ENCODE results near the gene ANXA3. TPM values are rescaled to one million over a fixed set of nuclear protein-coding genes. Genes with fewer than 3 reads are reported as not detected.

Gene ANXA3
- total and polyA plus RNA-seq, 2 donors (not counting 3 experiments of a cell fraction or from before 2014, with no cell fraction given): 52.9 to 78.4 TPM

- Histone ChIP-seq H3K9ac (replicated peaks; ENCODE audit: extremely low read depth, insufficient read depth, low read length) (no peak overlapping the region), H3K36me3 (ENCODE audit: control insufficient read depth in 2 of 2, extremely low read depth in 1 of 2, insufficient read depth in 2 of 2, low read length in 2 of 2) (peaks cover 0 to 1% of the 10 kb centered on the region in 2 experiments), H3K9me3 (replicated peaks; ENCODE audit: control insufficient read depth, insufficient read depth, low read length) (no peaks in the 10 kb centered on the region), H2AFZ (ENCODE audit: low read depth, low read length) (no peak overlapping the region), H3K4me1 (ENCODE audit: control insufficient read depth, extremely low read depth, insufficient read depth, low read length) (no peaks in the 10 kb centered on the region), H4K20me1 (replicated peaks; ENCODE audit: control insufficient read depth, extremely low read depth, insufficient read depth, low read length) (no peaks in the 10 kb centered on the region), H3K27me3 (ENCODE audit: control insufficient read depth in 2 of 2, insufficient read depth in 2 of 2, low read length in 2 of 2) (no peaks in the 10 kb centered on the region), H3K4me3 (replicated peaks in 1 of 3; ENCODE audit: insufficient read depth in 1 of 3, low read depth in 1 of 3, low read length in 3 of 3) (no peak overlapping the region), H3K79me2 (ENCODE audit: control insufficient read depth, insufficient read depth, low read length) (no peaks in the 10 kb centered on the region), H3K9me1 (replicated peaks; ENCODE audit: control insufficient read depth, extremely low read depth, insufficient read depth, low read length) (no peaks in the 10 kb centered on the region), H3K4me2 (ENCODE audit: insufficient read depth, low read length) (no peak overlapping the region), H3K27ac (ENCODE audit: insufficient read depth, low read depth, low read length) (no peak overlapping the region)
- DNase-seq (ENCODE audit: low read depth, low spot score): no peak
- no peak for FAIRE-seq
- no TSS peak for BruUV-seq (replicated peaks)
- dilution Hi-C loops (cut with MboI; ENCODE audit: extremely low pct_ligation_motif_present, low sequenced_read_pairs): loop anchor here (25.0 kb wide), 1 partner anchor 251 kb away; no protein-coding TSS in a partner anchor
- intact Hi-C loops (cut with micrococcal nuclease): loop anchor here (2.0 to 10.0 kb wide), 3 partner anchors 324 to 652 kb away; partner anchors contain the start of genes FRAS1 and PAQR3
- CTCF ChIA-PET: interaction anchor here (0.8 to 10.3 kb wide), 7 partner anchors 11 to 252 kb away, joined by 3 to 129 read pairs (median 5); no protein-coding TSS in a partner anchor
- TF ChIP-seq MYC (IDR thresholded peaks at IDR 0.05; ENCODE audit: low read depth, low read length): no peak
- TF ChIP-seq POLR2AphosphoS5 (IDR thresholded peaks at IDR 0.05; ENCODE audit: insufficient read depth, low read depth, low read length): no peak
- TF ChIP-seq POLR2A (IDR thresholded peaks at IDR 0.05; ENCODE audit: low read depth, low read length): no peak
- TF ChIP-seq EZH2 (IDR thresholded peaks at IDR 0.05; ENCODE audit: borderline replicate concordance, low read depth, low read length, severe bottlenecking): no peak
- TF ChIP-seq FOS (IDR thresholded peaks at IDR 0.05; ENCODE audit: borderline replicate concordance, insufficient read depth, low read length): no peak
- no peak for TF ChIP-seq MAX (IDR thresholded peaks at IDR 0.05; ENCODE audit: insufficient read depth, insufficient read length)
- no peak for TF ChIP-seq JUN (IDR thresholded peaks at IDR 0.05; ENCODE audit: borderline replicate concordance, insufficient read depth, insufficient read length, low read depth)
- TF ChIP-seq CTCF (IDR thresholded peaks at IDR 0.05; ENCODE audit: extremely low read depth in 1 of 2, insufficient read depth in 1 of 2, low read depth in 1 of 2, low read length in 2 of 2): no peak
- no peak for TF ChIP-seq GATA2 (IDR thresholded peaks at IDR 0.05; ENCODE audit: insufficient read depth, insufficient read length, low read depth, low read length)
- POLR2A ChIA-PET: no interaction called here
Observed at GRCh38 chr4:78611215-78611558, 59.6 kb downstream of the ANXA3 start.
